Body of pancreas (tissue), 4 donors: Measurements from ENCODE around the gene SLC16A12. TPM values are rescaled to one million over a fixed set of nuclear protein-coding genes. Genes with fewer than 3 reads are reported as not detected.

ENCODE experiments used
- ATAC-seq: fragments of 150-250 bp; one replicate; pipeline ENCODE4 v1.9.1; 2016
- DNase-seq, 4 donors: peaks; one replicate each; pipeline ENCODE4 v3.0.0-alpha.2; 2019
- H3K27ac ChIP-seq, 4 donors: fragments of 200-600 bp; sonication (generic); 1 replicate in 3 of 4; 2 replicates in 1 of 4; pipeline versions ENCODE4 v1.5.1 to v1.6.1; 2016 to 2019; ENCODE audit warnings: mild to moderate bottlenecking in 1 of 4, mixed read lengths in 1 of 4, moderate library complexity in 1 of 4
- H3K27me3 ChIP-seq, 2 donors: fragments of 200-600 bp; sonication (generic); one replicate each; pipeline ENCODE4 v1.6.0; 2016; ENCODE audit warnings: mild to moderate bottlenecking in 1 of 2
- H3K36me3 ChIP-seq, 2 donors: fragments of 200-600 bp; sonication (generic); replicated peaks in 1 of 2; 2 replicates each; pipeline ENCODE4 v1.5.1; 2016; ENCODE audit warnings: low read depth in 2 of 2; ENCODE audit not compliant: insufficient read depth in 1 of 2
- H3K4me1 ChIP-seq: fragments of 200-600 bp; sonication (generic); one replicate; pipeline ENCODE4 v1.6.0; 2016
- H3K4me3 ChIP-seq, 2 donors: fragments of 200-600 bp; sonication (generic); 1 replicate in 1 of 2; 2 replicates in 1 of 2; pipeline ENCODE4 v1.5.1; 2016 to 2019
- H3K9me3 ChIP-seq, 3 donors: fragments of 200-600 bp; sonication (generic); 1 replicate in 2 of 3; 2 replicates in 1 of 3; pipeline ENCODE4 v1.5.1; 2016
- POLR2A ChIP-seq, 3 donors: fragments of 450-650 bp; IDR thresholded peaks; one replicate each; pipeline ENCODE4 v1.6.1; 2016; ENCODE audit warnings: antibody characterized with exemption in 3 of 3, mild to moderate bottlenecking in 2 of 3
- WGBS, 2 donors: methylation state at CpG; one replicate each; pipeline ENCODE4 v1.1.5; 2017; 5-methylcytosine and 5-hydroxymethylcytosine counted together
- intact Hi-C: fragments of 100-400 bp; cut with DNase I; formaldehyde crosslinking; loops from one replicate; pipeline ENCODE4 v1.15.1; 2023
- total RNA-seq, 2 donors: library from RNA; depleted of rRNA; stranded (reverse); fragments of >200 nt; gene quantifications; one replicate each; pipeline ENCODE4 v1.1.0, GENCODE V29; 2016
- TF ChIP-seq, protein P1 (sequence below), 7 experiments: fragments of 450-650 bp in 4 of 7; fragments of 200-600 bp in 3 of 7; sonication (generic) in 3 of 7; IDR thresholded peaks; one replicate each; pipeline ENCODE4 v1.5.1; 2016 to 2019; ENCODE audit warnings: antibody characterized with exemption in 7 of 7

The SLC16A12 gene
- total RNA-seq, 2 donors from 2014 or later, result 19.5 to 26.7 TPM

DNA sequence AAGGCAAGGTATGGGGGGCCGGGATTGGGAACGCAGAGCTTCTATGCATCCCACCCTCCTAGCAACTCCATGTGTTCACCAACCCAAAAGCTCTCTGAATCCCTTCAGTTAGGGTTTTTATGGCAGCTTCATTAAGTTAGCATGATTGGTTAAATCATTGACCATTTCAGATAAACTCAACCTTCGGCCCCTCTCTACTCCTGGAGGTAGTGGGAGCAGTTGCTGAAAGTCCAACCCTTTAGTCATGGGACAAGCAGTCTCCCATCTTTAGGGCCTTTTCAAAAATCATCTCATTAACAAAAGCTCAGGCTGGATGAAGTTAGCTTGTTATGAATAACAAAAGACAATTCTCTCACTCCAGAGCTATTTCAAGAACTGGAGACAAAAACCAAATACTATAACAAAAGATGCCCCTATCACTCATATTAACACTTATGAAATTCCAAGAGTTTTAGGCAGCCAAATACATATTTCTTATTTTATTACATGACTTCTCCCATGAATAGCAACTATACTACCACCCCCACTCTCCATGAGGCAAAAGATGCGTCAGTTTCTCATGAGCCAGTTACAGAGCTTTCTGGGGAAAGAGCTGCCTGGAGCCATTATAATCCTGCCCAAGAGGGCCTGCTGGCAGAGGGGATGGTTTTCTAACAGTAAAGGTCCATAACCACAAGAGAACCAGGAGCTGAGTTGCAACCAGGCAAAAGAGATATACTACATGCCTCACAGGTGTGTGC lies 44.6 kb downstream of the SLC16A12 start:
- WGBS, 2 donors, result 75 to 88% methylated on average over 4 of the region's 4 CpGs

DNA sequence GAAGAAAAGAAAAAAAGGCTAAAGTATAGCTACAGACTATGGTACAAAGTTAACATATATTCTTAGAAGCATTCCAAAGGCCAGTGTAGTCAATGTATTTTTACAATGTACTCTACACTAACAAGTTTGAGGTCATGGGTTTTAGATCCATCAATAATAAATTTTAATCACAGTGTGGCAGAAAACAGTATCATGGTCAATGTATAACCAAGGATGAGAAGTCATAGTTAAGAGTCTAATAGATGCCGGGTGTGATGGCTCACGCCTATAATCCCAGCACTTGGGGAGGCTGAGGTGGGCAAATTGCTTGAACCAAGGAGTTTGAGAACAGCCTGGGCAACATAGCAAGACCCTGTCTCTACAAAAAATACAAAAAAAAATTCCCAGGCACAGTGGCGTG lies 53.1 kb downstream of the SLC16A12 start:
- H3K27me3 ChIP-seq, result no peaks in the 10 kb centered on the region
- DNase-seq, result no peak
- no peaks in the 10 kb centered on the region for H3K36me3 ChIP-seq
- ATAC-seq, result no peak
- WGBS, 2 donors, result 83 to 86% methylated on average over 3 of the region's 3 CpGs
- H3K4me3 ChIP-seq, result no peak overlapping the region
- intact Hi-C loops, result no loop called here
- peak overlapping the region in 1 of 4 donors; percentile 27 for H3K27ac ChIP-seq
- TF ChIP-seq, protein P1, sequence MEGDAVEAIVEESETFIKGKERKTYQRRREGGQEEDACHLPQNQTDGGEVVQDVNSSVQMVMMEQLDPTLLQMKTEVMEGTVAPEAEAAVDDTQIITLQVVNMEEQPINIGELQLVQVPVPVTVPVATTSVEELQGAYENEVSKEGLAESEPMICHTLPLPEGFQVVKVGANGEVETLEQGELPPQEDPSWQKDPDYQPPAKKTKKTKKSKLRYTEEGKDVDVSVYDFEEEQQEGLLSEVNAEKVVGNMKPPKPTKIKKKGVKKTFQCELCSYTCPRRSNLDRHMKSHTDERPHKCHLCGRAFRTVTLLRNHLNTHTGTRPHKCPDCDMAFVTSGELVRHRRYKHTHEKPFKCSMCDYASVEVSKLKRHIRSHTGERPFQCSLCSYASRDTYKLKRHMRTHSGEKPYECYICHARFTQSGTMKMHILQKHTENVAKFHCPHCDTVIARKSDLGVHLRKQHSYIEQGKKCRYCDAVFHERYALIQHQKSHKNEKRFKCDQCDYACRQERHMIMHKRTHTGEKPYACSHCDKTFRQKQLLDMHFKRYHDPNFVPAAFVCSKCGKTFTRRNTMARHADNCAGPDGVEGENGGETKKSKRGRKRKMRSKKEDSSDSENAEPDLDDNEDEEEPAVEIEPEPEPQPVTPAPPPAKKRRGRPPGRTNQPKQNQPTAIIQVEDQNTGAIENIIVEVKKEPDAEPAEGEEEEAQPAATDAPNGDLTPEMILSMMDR (IDR thresholded peaks at IDR 0.05), result no peak
- TF ChIP-seq POLR2A (IDR thresholded peaks at IDR 0.05), result no peak
- H3K9me3 ChIP-seq, result no peaks in the 10 kb centered on the region
- peaks cover 30% of the 10 kb centered on the region for H3K4me1 ChIP-seq

More for the DNA sequence above, 44.6 kb downstream of the SLC16A12 start:
- intact Hi-C loops, result no loop called here
- Histone ChIP-seq H3K4me1 (peaks cover 16% of the 10 kb centered on the region), H3K9me3 (no peaks in the 10 kb centered on the region), H3K27me3 (no peaks in the 10 kb centered on the region), H3K27ac (no peak overlapping the region), H3K4me3 (no peak overlapping the region), H3K36me3 (no peaks in the 10 kb centered on the region)
- DNase-seq (no peak), ATAC-seq (no peak)
- TF ChIP-seq, protein P1 (IDR thresholded peaks at IDR 0.05), result no peak
- no peak for TF ChIP-seq POLR2A (IDR thresholded peaks at IDR 0.05)

DNA sequence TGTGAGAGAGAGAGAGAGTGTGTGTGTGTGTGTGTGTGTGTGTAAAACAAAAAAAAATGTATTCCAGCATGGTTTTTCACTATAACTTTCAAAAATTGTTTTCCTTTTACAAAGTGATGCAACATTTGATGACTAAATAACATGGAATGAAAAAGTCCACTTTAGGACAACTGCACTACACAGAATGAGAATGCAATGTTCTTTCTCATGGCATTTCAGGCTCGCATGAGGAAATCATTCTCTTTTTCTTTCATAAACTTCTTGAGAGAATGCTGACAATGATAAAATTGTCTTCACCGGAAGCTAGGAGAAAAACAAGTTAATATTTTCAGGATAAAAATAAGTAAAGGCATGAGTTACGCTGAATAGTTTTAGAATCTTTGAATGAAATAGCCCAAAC lies 53.7 kb downstream of the SLC16A12 start:
- no peaks in the 10 kb centered on the region for H3K9me3 ChIP-seq
- ATAC-seq (peak; percentile 71), DNase-seq (no peak)
- peaks cover 36% of the 10 kb centered on the region for H3K4me1 ChIP-seq
- WGBS, 2 donors, result 65 to 75% methylated on average over 3 of the region's 3 CpGs
- no peaks in the 10 kb centered on the region for H3K27me3 ChIP-seq
- no peak overlapping the region for H3K4me3 ChIP-seq
- no peaks in the 10 kb centered on the region for H3K36me3 ChIP-seq
- no peak for TF ChIP-seq POLR2A (IDR thresholded peaks at IDR 0.05)
- TF ChIP-seq, protein P1 (IDR thresholded peaks at IDR 0.05), result no peak
- peak overlapping the region in 1 of 4 donors; percentile 27 for H3K27ac ChIP-seq
- intact Hi-C loops, result no loop called here

DNA sequence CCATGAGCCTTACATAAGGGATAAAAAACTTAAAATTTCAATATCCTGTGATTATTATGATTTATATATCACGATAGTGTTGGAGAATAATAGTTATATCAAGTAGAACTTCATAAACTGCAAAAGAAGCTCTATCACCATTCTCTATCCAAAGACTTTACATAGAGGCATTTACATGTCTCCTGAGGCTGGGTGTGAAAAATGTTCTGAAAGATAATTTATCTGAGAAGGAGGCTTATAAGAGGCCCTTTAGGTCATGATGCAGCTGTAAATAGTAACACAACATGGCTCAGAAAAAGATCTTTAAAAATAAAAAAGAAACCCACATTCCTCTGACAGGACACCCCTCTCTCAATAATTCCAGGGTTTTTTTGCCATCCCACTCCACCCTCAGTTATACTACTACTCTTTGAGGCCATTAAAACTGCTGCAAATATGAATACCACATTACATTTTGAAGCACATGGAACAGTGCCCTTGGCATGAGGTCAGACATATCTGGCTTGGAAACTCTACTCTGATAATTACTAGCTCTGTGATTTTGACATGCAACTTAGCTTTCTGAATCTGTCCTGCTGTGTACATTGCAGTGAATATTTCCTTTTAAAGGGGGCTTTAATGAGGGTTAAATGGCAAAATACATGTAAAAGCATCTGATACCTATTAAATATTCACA lies 55.5 kb downstream of the SLC16A12 start:
- intact Hi-C loops, result no loop called here
- Histone ChIP-seq H3K4me1 (peaks cover 53% of the 10 kb centered on the region), H3K4me3 (no peak overlapping the region), H3K27ac (peak overlapping the region in 1 of 4 donors; percentile 34), H3K9me3 (no peaks in the 10 kb centered on the region), H3K36me3 (no peaks in the 10 kb centered on the region), H3K27me3 (no peaks in the 10 kb centered on the region)
- TF ChIP-seq, protein P1 (IDR thresholded peaks at IDR 0.05), result no peak
- no peak for TF ChIP-seq POLR2A (IDR thresholded peaks at IDR 0.05)
- DNase-seq (peak in 3 of 4 donors; percentile 26 to 60 (median 46)), ATAC-seq (no peak)
- 81 to 92% methylated on average over 1 of the region's 1 CpG for WGBS, 2 donors
